ENCODE measurements around the gene IDH3A. TPM values are rescaled to one million over a fixed set of nuclear protein-coding genes. Genes with fewer than 3 reads are reported as not detected.

Gene IDH3A
- total RNA-seq, 1 experiment from 2014 or later, result 115 TPM

DNA sequence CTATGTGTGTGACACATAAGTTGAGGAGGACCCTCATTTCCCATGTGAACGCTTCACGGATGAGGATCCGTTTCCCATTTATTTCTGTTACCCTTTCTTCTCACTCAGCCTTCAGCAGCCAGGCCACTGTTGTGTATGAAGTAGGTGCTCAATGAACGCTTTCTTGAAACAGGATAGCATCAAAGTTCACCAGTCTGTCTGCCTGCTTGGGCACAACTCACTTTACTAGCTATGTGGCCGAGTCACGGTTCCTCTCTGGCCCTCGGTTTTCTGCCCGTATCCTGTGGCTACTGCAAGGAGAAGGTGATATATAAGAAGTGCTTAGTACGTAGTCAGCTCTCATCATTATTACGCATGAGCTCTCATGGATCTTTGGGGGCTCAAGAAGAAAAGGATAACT, 62.8 kb downstream of the IDH3A start:
- Histone ChIP-seq H2AFZ (ENCODE audit: low read depth, low read length, poor library complexity, severe bottlenecking) (no peak overlapping the region), H3K9ac (ENCODE audit: low read length) (no peak overlapping the region), H3K27ac (ENCODE audit: low read depth, low read length) (no peak overlapping the region), H3K79me2 (ENCODE audit: insufficient read depth, low read length) (no peaks in the 10 kb centered on the region), H4K20me1 (ENCODE audit: insufficient read depth) (no peaks in the 10 kb centered on the region), H3K4me1 (ENCODE audit: control insufficient read depth in 1 of 2, insufficient read depth in 2 of 2, low read length in 2 of 2) (peaks cover 43 to 81% of the 10 kb centered on the region in 2 experiments), H3K27me3 (ENCODE audit: insufficient read depth, low read length) (no peaks in the 10 kb centered on the region), H3K9me2 (ENCODE audit: insufficient read depth) (no peaks in the 10 kb centered on the region), H3K9me3 (ENCODE audit: control insufficient read depth in 1 of 2, insufficient read depth in 1 of 2, low read depth in 1 of 2, low read length in 2 of 2) (no peaks in the 10 kb centered on the region), H3K36me3 (ENCODE audit: control insufficient read depth in 1 of 2, insufficient read depth in 2 of 2, low read length in 2 of 2) (no peaks in the 10 kb centered on the region), H3K4me3 (replicated peaks in 1 of 2; ENCODE audit: low read depth in 1 of 2, low read length in 2 of 2) (peak overlapping the region in 1 of 2 experiments; percentile 28; a peak in 1 of 4 replicates), H3K4me2 (ENCODE audit: low read length) (peak overlapping the region; percentile 75)
- RAD21 ChIA-PET (ENCODE audit: low non-redundant PET in 1 of 2, low total read pairs in 2 of 2, uncharacterized antibody in 2 of 2, unreplicated experiment in 2 of 2), result no interaction called here
- DNase-seq (ENCODE audit: low read depth, low spot score), result no peak
- intact Hi-C loops (cut with micrococcal nuclease), result no loop called here
- ATAC-seq, result no peak
- CTCF ChIA-PET, result interaction anchor here (2.6 kb wide), 1 partner anchor 17 kb away, joined by 12 read pairs; no protein-coding TSS in a partner anchor
- no peak for TF ChIP-seq ZFX (IDR thresholded peaks at IDR 0.05)
- TF ChIP-seq POLR2AphosphoS5 (IDR thresholded peaks at IDR 0.05; ENCODE audit: low read depth, low read length), result no peak
- no peak for TF ChIP-seq YY1 (IDR thresholded peaks at IDR 0.05; ENCODE audit: extremely low read depth, insufficient replicate concordance, low read depth, low read length)
- TF ChIP-seq SIN3A (IDR thresholded peaks at IDR 0.05; ENCODE audit: low read depth), result no peak
- TF ChIP-seq SP1 (IDR thresholded peaks at IDR 0.05; ENCODE audit: low read depth), result no peak
- TF ChIP-seq, protein P1, sequence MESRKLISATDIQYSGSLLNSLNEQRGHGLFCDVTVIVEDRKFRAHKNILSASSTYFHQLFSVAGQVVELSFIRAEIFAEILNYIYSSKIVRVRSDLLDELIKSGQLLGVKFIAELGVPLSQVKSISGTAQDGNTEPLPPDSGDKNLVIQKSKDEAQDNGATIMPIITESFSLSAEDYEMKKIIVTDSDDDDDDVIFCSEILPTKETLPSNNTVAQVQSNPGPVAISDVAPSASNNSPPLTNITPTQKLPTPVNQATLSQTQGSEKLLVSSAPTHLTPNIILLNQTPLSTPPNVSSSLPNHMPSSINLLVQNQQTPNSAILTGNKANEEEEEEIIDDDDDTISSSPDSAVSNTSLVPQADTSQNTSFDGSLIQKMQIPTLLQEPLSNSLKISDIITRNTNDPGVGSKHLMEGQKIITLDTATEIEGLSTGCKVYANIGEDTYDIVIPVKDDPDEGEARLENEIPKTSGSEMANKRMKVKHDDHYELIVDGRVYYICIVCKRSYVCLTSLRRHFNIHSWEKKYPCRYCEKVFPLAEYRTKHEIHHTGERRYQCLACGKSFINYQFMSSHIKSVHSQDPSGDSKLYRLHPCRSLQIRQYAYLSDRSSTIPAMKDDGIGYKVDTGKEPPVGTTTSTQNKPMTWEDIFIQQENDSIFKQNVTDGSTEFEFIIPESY (IDR thresholded peaks at IDR 0.05; ENCODE audit: extremely low read depth, insufficient replicate concordance, low read length), result no peak
- TF ChIP-seq ELF1 (IDR thresholded peaks at IDR 0.05; ENCODE audit: borderline replicate concordance, low read depth), result no peak
- TF ChIP-seq MAX (IDR thresholded peaks at IDR 0.05), result no peak
- TF ChIP-seq REST (IDR thresholded peaks at IDR 0.05; ENCODE audit: low read depth), result no peak
- TF ChIP-seq POLR2A (IDR thresholded peaks at IDR 0.05; ENCODE audit: borderline replicate concordance, extremely low read depth, insufficient read depth, insufficient read length), result no peak
- no peak for TF ChIP-seq CTCF (IDR thresholded peaks at IDR 0.05 in 2 of 3, conservative IDR thresholded peaks at IDR 0.05 in 1 of 3; ENCODE audit: borderline replicate concordance in 1 of 3, insufficient read depth in 1 of 3, low read depth in 2 of 3, low read length in 2 of 3)
- TF ChIP-seq FOSL1 (IDR thresholded peaks at IDR 0.05; ENCODE audit: low read depth), result no peak
- no peak for TF ChIP-seq ATF3 (IDR thresholded peaks at IDR 0.05)
- no peak for TF ChIP-seq CEBPB (IDR thresholded peaks at IDR 0.05; ENCODE audit: low read depth)
- no peak for TF ChIP-seq JUND (IDR thresholded peaks at IDR 0.05)
- TF ChIP-seq ZNF274 (IDR thresholded peaks at IDR 0.05; ENCODE audit: low read depth, low read length), result no peak
- TF ChIP-seq RAD21 (IDR thresholded peaks at IDR 0.05; ENCODE audit: low read depth), result no peak
- no peak for TF ChIP-seq EZH2 (IDR thresholded peaks at IDR 0.05)
- BruUV-seq (replicated peaks), result no TSS peak
- POLR2A ChIA-PET, result no interaction called here
